Tibial artery (tissue), 4 donors: ENCODE measurements around the gene MFAP4.

Experiments used
- DNase-seq, 2 donors: peaks; one replicate each; pipeline ENCODE4 v3.0.0-alpha.2; 2019
- H3K27ac ChIP-seq, 2 donors: fragments of 200-600 bp; sonication (generic) in 1 of 2; 1 replicate in 1 of 2; 2 replicates in 1 of 2; pipeline ENCODE4 v1.5.1; 2018 to 2019; ENCODE audit warnings: mild to moderate bottlenecking in 1 of 2
- H3K27me3 ChIP-seq, 2 donors: fragments of 200-600 bp; sonication (generic) in 1 of 2; one replicate each; pipeline versions ENCODE4 v1.5.1 to v1.6.0; 2016 to 2019
- H3K36me3 ChIP-seq, 3 donors: fragments of 200-600 bp; sonication (generic) in 2 of 3; one replicate each; pipeline ENCODE4 v1.5.1; 2016 to 2019; ENCODE audit warnings: mild to moderate bottlenecking in 2 of 3
- H3K4me1 ChIP-seq, 4 donors: fragments of 200-600 bp; sonication (generic) in 2 of 4; 1 replicate in 3 of 4; 2 replicates in 1 of 4; pipeline ENCODE4 v1.5.1; 2016 to 2019
- H3K4me3 ChIP-seq, 2 donors: fragments of 200-600 bp; sonication (generic) in 1 of 2; 1 replicate in 1 of 2; 2 replicates in 1 of 2; pipeline ENCODE4 v1.5.1; 2018 to 2019; ENCODE audit warnings: mild to moderate bottlenecking in 2 of 2
- H3K9me3 ChIP-seq, 3 donors: fragments of 200-600 bp; sonication (generic) in 1 of 3; one replicate each; pipeline ENCODE4 v1.5.1; 2016 to 2019
- intact Hi-C: fragments of 100-400 bp; cut with DNase I; formaldehyde crosslinking; loops from one replicate; pipeline ENCODE4 v1.15.0; 2023; ENCODE audit warnings: low total_unique reads
- TF ChIP-seq, protein P1 (sequence below), 2 experiments: fragments of 200-600 bp in 1 of 2; fragments of 450-650 bp in 1 of 2; IDR thresholded peaks; one replicate each; pipeline ENCODE4 v1.5.1; 2017 to 2019; ENCODE audit warnings: antibody characterized with exemption in 2 of 2, mild to moderate bottlenecking in 1 of 2, moderate library complexity in 1 of 2

Gene MFAP4

DNA sequence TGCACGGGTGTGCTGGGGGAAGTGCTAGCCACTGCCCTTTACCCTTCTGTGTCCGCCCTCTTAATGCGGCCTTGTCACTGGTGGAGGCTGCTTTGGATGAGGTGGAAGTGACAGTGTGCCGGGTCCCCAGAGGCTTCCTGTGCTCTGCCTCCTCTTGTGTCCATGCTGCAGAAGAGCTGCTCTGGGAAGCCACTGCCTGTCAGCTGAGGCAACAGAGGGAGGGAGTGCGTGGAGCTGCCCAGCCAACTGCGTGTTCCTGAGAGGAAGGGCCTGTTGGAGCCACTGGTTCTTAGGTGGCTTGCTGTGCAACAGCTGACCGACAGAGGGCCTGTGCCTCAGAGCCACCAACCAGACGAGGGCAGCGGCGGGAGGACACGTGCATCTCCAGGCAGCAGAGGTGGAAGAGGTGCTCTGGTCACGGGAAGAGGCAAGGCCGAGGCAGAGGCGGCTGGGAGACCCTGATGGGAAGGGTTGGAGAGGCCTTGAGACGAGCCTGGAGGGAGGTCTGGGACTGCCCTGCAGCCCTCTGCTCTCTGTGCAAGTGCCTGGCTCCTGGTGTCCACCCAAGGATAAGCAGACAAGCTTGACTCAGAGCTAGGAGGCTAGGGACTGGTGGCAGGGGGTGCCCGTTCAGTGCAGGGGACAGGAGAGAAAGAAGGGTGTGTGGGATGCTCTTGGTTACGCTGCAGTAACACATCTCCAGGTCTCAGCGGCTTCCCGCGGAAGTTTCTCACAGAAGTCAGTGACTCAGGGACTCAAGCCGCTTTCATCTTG lies 49.9 kb downstream of the MFAP4 start:
- TF ChIP-seq, protein P1, sequence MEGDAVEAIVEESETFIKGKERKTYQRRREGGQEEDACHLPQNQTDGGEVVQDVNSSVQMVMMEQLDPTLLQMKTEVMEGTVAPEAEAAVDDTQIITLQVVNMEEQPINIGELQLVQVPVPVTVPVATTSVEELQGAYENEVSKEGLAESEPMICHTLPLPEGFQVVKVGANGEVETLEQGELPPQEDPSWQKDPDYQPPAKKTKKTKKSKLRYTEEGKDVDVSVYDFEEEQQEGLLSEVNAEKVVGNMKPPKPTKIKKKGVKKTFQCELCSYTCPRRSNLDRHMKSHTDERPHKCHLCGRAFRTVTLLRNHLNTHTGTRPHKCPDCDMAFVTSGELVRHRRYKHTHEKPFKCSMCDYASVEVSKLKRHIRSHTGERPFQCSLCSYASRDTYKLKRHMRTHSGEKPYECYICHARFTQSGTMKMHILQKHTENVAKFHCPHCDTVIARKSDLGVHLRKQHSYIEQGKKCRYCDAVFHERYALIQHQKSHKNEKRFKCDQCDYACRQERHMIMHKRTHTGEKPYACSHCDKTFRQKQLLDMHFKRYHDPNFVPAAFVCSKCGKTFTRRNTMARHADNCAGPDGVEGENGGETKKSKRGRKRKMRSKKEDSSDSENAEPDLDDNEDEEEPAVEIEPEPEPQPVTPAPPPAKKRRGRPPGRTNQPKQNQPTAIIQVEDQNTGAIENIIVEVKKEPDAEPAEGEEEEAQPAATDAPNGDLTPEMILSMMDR (IDR thresholded peaks at IDR 0.05), result no peak
- no peak for DNase-seq
- H3K4me3 ChIP-seq, result no peak overlapping the region
- peak overlapping the region in 1 of 2 donors; percentile 32 for H3K27ac ChIP-seq
- H3K9me3 ChIP-seq, result no peaks in the 10 kb centered on the region
- H3K36me3 ChIP-seq, result peaks cover 0 to 34% (median 16%) of the 10 kb centered on the region in 3 donors
- H3K27me3 ChIP-seq, result no peaks in the 10 kb centered on the region
- intact Hi-C loops, result no loop called here
- peaks cover 0 to 16% (median 7%) of the 10 kb centered on the region in 4 donors for H3K4me1 ChIP-seq

DNA sequence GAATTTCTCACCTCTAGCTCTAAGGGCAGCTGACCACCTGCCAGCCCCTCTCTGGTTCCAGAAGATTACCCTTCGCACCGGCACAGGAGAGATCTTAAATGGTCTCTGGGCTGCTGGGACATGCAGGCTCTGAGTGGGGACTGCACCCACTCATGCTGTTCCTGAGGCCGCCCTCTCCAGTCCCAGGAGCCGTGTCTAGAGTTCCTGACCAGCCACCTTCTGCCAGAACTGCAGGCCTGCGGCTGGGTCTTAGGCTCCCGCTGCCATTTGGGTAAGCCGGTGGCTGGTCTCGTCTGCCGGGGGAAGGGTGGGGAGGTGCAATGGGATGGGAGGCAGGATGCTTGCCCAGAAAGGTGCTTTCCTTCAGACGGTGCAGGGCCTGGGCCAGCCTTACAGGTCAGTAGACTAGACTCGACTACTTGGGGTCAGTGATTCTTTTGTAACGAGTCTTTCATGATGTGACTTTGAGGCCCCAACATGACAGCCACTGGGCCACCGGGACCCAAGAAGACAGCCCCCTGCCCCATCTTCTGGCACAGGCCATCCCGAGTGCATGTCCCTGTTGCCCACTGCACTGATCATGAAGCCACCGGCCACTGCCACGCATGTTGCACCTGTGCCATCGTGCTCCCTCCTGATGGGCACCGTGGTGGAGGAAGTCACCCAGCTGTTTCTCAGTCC lies 50.9 kb downstream of the MFAP4 start:
- DNase-seq, result no peak
- no peak overlapping the region for H3K27ac ChIP-seq
- TF ChIP-seq, protein P1 (IDR thresholded peaks at IDR 0.05), result no peak

DNA sequence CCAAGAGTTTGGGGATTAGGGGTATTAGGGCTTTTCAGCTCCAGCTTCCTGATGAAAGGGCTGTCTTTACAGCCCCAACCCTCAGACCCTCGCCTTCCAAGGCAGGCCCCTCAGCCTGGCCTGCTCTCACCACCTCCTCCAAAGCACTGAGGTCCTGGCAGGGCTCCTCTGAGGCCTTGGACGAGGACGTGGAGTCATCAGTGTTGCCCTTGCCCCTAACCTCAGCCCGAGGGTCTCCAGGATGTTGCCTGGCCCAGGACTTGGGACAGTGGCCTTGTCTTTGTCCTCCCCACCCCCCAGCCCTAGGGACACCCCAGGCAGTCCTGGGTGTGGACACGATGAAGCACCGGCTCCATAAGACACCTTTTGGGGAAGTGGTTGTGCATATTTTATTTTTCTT lies 52.7 kb downstream of the MFAP4 start:
- peaks cover 0 to 14% (median 7%) of the 10 kb centered on the region in 4 donors for H3K4me1 ChIP-seq
- no peak overlapping the region for H3K27ac ChIP-seq
- TF ChIP-seq, protein P1 (IDR thresholded peaks at IDR 0.05), result no peak
- H3K4me3 ChIP-seq, result no peak overlapping the region
- no peaks in the 10 kb centered on the region for H3K27me3 ChIP-seq
- no peaks in the 10 kb centered on the region for H3K9me3 ChIP-seq
- peaks cover 0 to 55% (median 20%) of the 10 kb centered on the region in 3 donors for H3K36me3 ChIP-seq
- DNase-seq, result no peak
- intact Hi-C loops, result no loop called here

More for the DNA sequence above, 50.9 kb downstream of the MFAP4 start:
- Histone ChIP-seq H3K9me3 (no peaks in the 10 kb centered on the region), H3K27me3 (no peaks in the 10 kb centered on the region), H3K4me1 (peaks cover 0 to 14% (median 7%) of the 10 kb centered on the region in 4 donors), H3K36me3 (peaks cover 0 to 42% (median 20%) of the 10 kb centered on the region in 3 donors), H3K4me3 (no peak overlapping the region)
- intact Hi-C loops, result no loop called here

DNA sequence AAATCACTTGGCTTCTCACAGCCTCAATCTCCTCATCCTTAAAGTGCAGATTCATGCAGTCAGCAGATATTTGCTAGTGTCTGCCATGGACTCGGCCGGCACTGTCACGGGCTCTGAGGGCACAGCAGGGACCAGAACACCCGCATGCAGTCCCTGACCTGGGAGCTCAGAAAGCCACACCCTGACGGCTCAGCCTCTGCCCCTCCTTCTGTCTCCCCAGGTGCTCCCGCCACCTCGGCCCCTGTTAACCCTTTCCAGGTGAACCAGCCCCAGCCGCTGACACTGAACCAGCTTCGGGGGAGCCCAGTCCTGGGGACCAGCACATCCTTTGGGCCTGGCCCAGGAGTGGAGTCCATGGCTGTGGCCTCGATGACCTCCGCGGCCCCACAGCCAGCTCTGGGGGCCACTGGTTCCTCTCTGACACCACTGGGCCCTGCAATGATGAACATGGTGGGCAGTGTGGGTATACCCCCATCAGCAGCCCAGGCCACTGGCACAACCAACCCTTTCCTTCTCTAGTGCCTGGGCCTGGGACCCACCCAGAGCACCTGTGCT lies 53.2 kb downstream of the MFAP4 start:
- DNase-seq, result no peak
- TF ChIP-seq, protein P1 (IDR thresholded peaks at IDR 0.05), result no peak
- Histone ChIP-seq H3K27ac (no peak overlapping the region), H3K36me3 (peaks cover 0 to 60% (median 22%) of the 10 kb centered on the region in 3 donors), H3K4me1 (peaks cover 0 to 14% (median 7%) of the 10 kb centered on the region in 4 donors), H3K27me3 (no peaks in the 10 kb centered on the region), H3K9me3 (no peaks in the 10 kb centered on the region), H3K4me3 (no peak overlapping the region)
- intact Hi-C loops, result no loop called here
